HT-29 (cell line): ENCODE measurements around the gene ABHD5. TPM values are rescaled to one million over a fixed set of nuclear protein-coding genes. Genes with fewer than 3 reads are reported as not detected.

Source experiments
- DNase-seq: peaks from one replicate; pipeline ENCODE4 v3.0.0-alpha.2; 2015; ENCODE audit warnings: low spot score
- total RNA-seq: library from RNA; depleted of rRNA; stranded (reverse); fragments of >200 nt; shearing (Covaris generic); gene quantifications from 2 replicates; pipeline ENCODE4 v1.2.3, GENCODE V29; 2014

Gene ABHD5
- total RNA-seq, 1 experiment from 2014 or later: 11.3 TPM

DNA sequence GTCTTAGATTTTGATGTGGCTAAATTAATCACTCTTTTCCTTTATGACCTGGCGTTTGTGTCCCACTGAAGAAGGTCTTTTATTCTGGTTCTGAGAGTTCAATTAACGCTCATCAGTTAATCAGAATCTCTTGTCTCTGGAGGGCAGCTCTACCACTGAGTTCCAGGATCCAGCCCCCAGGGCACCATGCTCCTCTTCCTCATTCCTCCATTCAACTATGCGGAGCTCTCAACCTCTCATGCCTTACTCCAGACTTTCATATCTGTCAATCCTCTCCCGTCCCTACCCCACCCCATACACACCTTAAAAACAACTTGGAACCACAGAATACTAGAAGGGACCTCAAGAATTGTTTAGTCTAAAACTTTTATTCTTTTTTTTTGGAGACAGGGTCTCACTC, 4.8 kb upstream of the ABHD5 start:
- DNase-seq: no peak

DNA sequence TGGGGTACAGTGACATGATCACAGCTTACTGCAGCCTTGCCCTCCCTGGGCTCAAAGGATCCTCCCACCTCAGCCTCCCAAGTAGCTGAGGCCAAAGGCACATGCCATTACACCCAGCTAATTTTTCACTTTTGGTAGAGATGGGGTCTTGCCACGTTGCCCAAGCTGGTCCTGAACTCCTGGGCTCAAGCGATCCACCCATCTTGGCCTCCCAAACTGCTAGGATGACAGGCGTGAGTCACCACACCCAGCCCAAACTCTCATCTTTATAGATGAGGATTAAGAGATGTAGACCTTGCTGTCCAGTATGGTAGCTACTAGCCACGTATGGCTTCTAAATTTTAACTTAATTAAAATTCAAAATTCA, 4.4 kb upstream of the ABHD5 start:
- no peak for DNase-seq

GRCh38 chr3:43686700-43687498, 3.8 kb upstream of the ABHD5 start:
- DNase-seq: no peak

DNA sequence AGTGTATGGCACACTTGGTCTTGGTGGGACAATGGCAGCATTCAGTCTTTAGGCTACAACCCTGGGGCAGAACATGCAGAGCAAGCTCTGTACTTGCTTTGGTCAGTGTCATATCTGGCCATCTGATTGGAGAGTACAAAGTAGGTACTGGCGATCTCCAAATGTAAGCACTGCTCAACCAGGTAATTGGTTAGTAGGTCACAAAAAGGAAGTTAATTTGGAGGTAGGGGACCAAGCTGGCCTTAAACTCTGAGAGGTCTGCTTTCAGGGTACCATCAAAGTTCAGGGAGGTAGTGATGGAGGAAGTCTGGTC, 3.3 kb upstream of the ABHD5 start:
- no peak for DNase-seq

- no peak for DNase-seq
These were observed 2.5 kb upstream of the ABHD5 start for GRCh38 chr3:43688245-43688650.

GRCh38 chr3:43689166-43689565, 1.6 kb upstream of the ABHD5 start:
- no peak for DNase-seq

GRCh38 chr3:43689766-43690399, 855 bp upstream of the ABHD5 start:
- peak; percentile 1 for DNase-seq

DNA sequence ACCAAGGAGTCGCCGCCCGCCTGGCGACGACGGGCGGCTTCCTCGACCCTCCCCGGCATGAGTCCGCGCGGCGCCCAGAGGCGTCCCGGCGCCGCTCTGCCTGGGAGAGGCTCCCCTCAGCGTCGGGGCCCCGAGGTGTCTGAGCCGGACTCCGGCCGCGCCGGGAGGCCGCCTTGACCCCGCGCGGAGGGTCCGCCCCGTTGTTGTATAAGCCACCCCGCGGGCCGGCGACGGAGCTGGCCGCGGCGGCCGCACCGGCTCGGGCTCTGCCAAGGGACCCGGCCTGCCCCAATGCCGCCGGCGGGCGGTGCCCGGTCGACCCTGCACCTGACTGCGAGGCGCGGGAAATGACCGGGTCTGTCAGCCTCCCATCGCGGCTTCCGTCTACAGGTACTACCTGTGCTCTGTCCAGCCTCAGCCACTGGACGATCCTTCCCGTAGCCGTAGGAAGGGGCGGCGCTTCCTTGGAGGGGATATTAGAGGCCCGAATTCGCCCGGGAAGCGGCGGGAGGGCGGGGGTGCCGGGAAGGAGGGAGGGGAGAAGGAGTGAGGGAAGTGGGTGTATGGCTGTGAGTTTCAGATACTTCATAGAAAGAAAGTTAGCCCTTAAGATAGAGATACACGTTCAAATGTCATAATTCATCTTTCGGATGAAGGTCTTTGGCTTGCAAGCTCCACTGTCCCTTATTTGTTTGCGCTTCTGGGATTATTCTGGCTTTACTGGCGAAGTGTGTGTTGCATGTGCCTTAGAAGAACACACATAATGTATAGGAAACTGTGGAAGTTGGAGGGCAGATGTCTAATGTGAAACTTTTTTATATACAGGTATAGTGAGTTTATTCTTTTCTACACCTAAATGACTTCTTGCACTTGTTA, 620 bp downstream of the ABHD5 start:
- DNase-seq: peak; percentile 59

DNA sequence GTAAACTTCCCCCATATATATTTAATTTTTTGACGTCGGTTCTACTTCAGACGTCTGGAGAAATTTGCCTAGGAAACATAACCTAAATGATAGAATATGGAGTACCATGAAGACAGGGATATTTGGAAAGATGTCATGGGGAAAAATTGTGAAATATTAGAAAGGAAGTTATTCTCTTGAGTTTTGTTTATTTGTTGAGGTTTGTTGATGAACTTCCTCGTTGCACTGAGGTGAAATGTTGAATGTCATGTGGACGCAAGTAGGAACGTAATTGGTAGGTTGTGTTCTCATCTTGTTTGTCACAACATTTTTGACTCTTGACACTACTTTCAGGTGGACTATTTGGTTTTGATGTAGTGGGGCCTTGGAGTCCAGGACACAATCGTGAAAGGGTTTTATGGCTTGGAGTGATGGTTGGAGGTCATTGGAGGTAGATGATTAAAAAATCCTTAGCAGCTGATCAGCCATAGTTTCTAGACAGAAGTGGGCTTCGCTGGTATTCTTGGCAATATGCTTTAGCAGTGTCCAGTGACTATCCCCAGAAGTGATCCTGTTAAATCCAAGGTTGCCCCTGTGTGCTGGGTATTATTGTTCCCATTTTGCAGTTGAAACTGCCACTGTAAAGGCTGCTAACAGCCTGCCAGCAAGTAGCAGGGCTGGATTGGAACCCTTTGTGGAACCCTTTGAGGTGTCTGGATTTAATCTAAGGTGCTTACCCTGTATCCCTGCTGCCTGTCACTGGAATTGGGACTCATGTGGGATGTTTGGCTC, 1.5 kb downstream of the ABHD5 start:
- DNase-seq: peak; percentile 1

DNA sequence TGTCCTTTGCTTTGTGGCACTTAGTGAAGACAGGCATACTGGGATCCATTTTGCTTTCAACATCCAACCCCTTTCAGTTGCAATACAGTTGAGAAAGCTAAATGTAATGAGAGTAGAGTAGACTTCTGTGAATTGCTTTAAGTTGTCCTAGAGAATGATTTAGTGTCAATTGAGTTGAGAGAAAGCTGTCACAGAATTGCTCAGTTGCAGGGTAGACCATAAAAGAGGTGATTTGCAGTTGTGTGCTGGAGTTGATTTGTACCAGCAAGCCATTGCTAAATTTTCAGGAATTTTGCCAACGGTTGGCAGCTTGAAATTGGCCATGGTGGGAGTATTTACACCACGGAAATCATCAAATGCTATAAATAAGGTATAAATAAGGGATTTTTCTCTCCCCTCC, 2.2 kb downstream of the ABHD5 start:
- DNase-seq: no peak

GRCh38 chr3:43693594-43693993, 2.9 kb downstream of the ABHD5 start:
- DNase-seq: no peak

- no peak for DNase-seq
These were observed 4.7 kb downstream of the ABHD5 start for GRCh38 chr3:43695443-43695842.

- no peak for DNase-seq
These were observed 5.1 kb downstream of the ABHD5 start for GRCh38 chr3:43695863-43696262.

- no peak for DNase-seq
These were observed 5.7 kb downstream of the ABHD5 start for GRCh38 chr3:43696441-43696840.

GRCh38 chr3:43696881-43697280, 6.1 kb downstream of the ABHD5 start:
- DNase-seq: no peak

- DNase-seq: peak; percentile 20
These were observed 9.1 kb downstream of the ABHD5 start for GRCh38 chr3:43699864-43700263.

- no peak for DNase-seq
These were observed 14.0 kb downstream of the ABHD5 start for GRCh38 chr3:43704697-43705096.

GRCh38 chr3:43706342-43706741, 15.6 kb downstream of the ABHD5 start:
- DNase-seq: no peak

DNA sequence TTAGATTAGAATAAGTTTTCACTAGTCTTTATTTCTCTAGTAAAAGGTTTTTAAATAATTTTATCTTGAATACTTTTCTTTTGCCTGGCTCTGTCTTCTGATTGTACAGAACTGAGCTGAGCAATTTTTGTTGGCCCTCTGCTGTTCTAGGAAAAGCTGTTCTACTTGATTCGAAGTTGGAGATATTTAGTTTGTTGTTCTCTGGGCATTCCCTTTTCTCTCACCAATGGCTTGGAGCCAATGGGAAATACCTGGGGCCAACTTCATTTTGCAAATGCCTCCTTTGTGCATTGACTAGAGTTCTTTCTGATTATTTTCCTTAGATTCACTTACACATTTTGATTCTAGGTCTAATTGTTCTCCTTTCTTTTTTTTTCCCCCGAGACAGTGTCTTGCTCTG, 16.5 kb downstream of the ABHD5 start:
- no peak for DNase-seq

DNA sequence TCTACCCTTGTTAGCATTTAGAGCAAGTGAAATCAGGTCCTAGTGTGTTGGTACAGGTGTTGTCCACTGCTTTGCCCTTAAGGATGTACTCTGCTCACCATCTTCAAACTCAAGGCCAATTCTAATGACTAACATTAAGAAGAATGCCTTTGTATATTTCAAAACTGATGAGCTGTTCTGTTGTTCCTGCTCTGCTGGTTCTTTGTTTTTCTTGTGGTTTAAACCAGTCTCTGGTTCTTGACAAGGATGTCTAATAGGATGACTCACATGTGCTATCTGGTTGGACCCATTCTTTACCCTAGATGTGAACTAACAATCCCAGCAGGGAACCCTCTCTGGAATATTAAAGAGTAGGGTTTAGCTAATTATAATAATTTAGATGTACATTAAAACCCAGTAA, 17.3 kb downstream of the ABHD5 start:
- no peak for DNase-seq

DNA sequence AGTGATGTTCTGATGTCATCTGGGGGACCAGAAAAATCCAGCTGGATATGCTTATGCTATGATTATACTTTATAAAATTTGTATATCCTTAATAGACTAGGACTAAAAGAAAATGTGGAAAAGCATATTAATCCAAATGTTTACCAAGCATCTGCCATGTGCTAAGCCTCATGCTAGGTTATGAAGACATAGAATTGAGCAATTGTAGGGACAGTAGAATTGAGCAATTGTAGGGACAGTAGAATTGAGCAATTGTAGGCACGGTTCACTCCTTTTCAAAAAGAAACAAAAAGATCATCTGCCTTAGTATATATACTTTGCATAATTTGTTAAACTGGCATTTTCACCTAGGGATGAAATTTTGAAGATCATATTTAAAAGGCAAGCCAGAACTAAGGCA, 18.3 kb downstream of the ABHD5 start:
- DNase-seq: no peak

GRCh38 chr3:43710607-43711006, 19.9 kb downstream of the ABHD5 start:
- DNase-seq: no peak
